Activated CD8-positive, alpha-beta T cell treated with anti-CD3 and anti-CD28 coated beads for 36 hours (primary cell): ENCODE data around the gene FUCA2. TPM values are rescaled to one million over a fixed set of nuclear protein-coding genes. Genes with fewer than 3 reads are reported as not detected.

Source experiments
- ATAC-seq: fragments of 200-7000 bp; cut with Tn5 transposase; one replicate; pipeline ENCODE4 v1.10.0; 2021; ENCODE audit warnings: mild to moderate bottlenecking, moderate library complexity
- CTCF ChIA-PET: fragments of 350-600 bp; sonication (Branson Sonifier 250); formaldehyde crosslinking; loops from one replicate; lab custom pipeline; 2021; ENCODE audit warnings: antibody characterized with exemption; lab: Charles Lee
- POLR2A ChIA-PET: fragments of 350-600 bp; sonication (Branson Sonifier 250); formaldehyde crosslinking; loops from one replicate; lab custom pipeline; 2021; ENCODE audit warnings: antibody characterized with exemption; lab: Charles Lee
- DNase-seq: peaks from one replicate; pipeline ENCODE4 v3.0.0-alpha.2; 2020
- H3K27ac Mint-ChIP-seq: one replicate; pipeline ENCODE4 v1.8.0; 2021; ENCODE audit warnings: mild to moderate bottlenecking, mixed read lengths
- H3K27me3 Mint-ChIP-seq: one replicate; pipeline ENCODE4 v1.8.0; 2021; ENCODE audit warnings: mixed read lengths
- H3K36me3 Mint-ChIP-seq: one replicate; pipeline ENCODE4 v1.8.0; 2021; ENCODE audit warnings: low read depth, mixed read lengths
- H3K4me1 Mint-ChIP-seq: one replicate; pipeline ENCODE4 v1.8.0; 2021; ENCODE audit warnings: low read depth, mixed read lengths
- H3K4me3 Mint-ChIP-seq: one replicate; pipeline ENCODE4 v1.8.0; 2021; ENCODE audit warnings: mild to moderate bottlenecking, moderate library complexity, mixed read lengths
- H3K9me3 Mint-ChIP-seq: one replicate; pipeline ENCODE4 v1.8.0; 2021; ENCODE audit warnings: mixed read lengths
- intact Hi-C: fragments of 100-400 bp; cut with micrococcal nuclease; formaldehyde crosslinking; loops from one replicate; pipeline ENCODE4 v1.10.0; 2022
- total RNA-seq, 2 experiments: library from RNA; stranded (reverse); gene quantifications; one replicate each; pipeline ENCODE4 v1.2.3, GENCODE V29; 2021
- TF ChIP-seq, protein P1 (sequence below): fragments of 200-600 bp; IDR thresholded peaks from one replicate; pipeline ENCODE4 v1.8.0; 2022; ENCODE audit warnings: antibody characterized with exemption, mild to moderate bottlenecking

FUCA2 gene
- total RNA-seq, 2 experiments from 2014 or later, result 6.6 to 8.5 TPM

GRCh38 chr6:143529095-143529494, 17.6 kb upstream of the FUCA2 start:
- CTCF ChIA-PET, result interaction anchor here (0.7 to 1.0 kb wide), 3 partner anchors 23 to 44 kb away, joined by 3 to 4 read pairs (median 3); no protein-coding TSS in a partner anchor
- H3K27ac Mint-ChIP-seq, result no peak overlapping the region
- DNase-seq (peak; percentile 30), ATAC-seq (peak; percentile 68)
- H3K4me3 Mint-ChIP-seq, result no peak overlapping the region
- no peaks in the 10 kb centered on the region for H3K9me3 Mint-ChIP-seq
- intact Hi-C loops, result no loop called here
- POLR2A ChIA-PET, result no interaction called here
- no peaks in the 10 kb centered on the region for H3K27me3 Mint-ChIP-seq
- TF ChIP-seq, protein P1, sequence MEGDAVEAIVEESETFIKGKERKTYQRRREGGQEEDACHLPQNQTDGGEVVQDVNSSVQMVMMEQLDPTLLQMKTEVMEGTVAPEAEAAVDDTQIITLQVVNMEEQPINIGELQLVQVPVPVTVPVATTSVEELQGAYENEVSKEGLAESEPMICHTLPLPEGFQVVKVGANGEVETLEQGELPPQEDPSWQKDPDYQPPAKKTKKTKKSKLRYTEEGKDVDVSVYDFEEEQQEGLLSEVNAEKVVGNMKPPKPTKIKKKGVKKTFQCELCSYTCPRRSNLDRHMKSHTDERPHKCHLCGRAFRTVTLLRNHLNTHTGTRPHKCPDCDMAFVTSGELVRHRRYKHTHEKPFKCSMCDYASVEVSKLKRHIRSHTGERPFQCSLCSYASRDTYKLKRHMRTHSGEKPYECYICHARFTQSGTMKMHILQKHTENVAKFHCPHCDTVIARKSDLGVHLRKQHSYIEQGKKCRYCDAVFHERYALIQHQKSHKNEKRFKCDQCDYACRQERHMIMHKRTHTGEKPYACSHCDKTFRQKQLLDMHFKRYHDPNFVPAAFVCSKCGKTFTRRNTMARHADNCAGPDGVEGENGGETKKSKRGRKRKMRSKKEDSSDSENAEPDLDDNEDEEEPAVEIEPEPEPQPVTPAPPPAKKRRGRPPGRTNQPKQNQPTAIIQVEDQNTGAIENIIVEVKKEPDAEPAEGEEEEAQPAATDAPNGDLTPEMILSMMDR, result peak; percentile 14
- H3K36me3 Mint-ChIP-seq, result no peaks in the 10 kb centered on the region
- peaks cover 13% of the 10 kb centered on the region for H3K4me1 Mint-ChIP-seq

GRCh38 chr6:143528164-143528811, 16.8 kb upstream of the FUCA2 start:
- H3K4me1 Mint-ChIP-seq, result peaks cover 13% of the 10 kb centered on the region
- no peak overlapping the region for H3K4me3 Mint-ChIP-seq
- TF ChIP-seq, protein P1, result no peak
- no peaks in the 10 kb centered on the region for H3K36me3 Mint-ChIP-seq
- intact Hi-C loops, result no loop called here
- DNase-seq (no peak), ATAC-seq (peak; percentile 46)
- CTCF ChIA-PET, result interaction anchor here (0.7 kb wide), 1 partner anchor 22 kb away, joined by 3 read pairs; no protein-coding TSS in a partner anchor
- no peaks in the 10 kb centered on the region for H3K27me3 Mint-ChIP-seq
- H3K9me3 Mint-ChIP-seq, result peaks cover 5% of the 10 kb centered on the region
- POLR2A ChIA-PET, result no interaction called here
- peak overlapping the region; percentile 75 for H3K27ac Mint-ChIP-seq

DNA sequence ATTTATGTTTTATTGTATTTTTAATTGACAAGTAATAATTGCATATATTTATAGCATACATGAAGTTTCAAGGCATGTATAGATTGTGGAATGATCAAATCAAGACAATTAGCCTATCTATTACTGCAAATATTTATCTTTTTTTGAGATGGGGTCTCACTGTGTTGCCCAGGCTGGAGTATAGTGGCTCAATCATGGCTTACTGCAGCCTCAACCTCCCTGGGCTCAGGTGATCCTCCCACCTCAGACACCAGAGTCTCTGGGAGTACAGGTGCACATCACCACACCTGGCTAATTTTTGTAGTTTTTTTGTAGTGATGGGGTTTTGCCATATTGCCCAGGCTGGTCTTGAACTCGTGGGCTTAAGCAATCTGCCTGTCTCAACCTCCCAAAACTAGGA, 16.2 kb upstream of the FUCA2 start:
- intact Hi-C loops, result no loop called here
- DNase-seq, result no peak
- CTCF ChIA-PET, result no interaction called here
- H3K4me3 Mint-ChIP-seq, result no peak overlapping the region
- TF ChIP-seq, protein P1, result no peak
- no peaks in the 10 kb centered on the region for H3K36me3 Mint-ChIP-seq
- H3K27ac Mint-ChIP-seq, result no peak overlapping the region
- POLR2A ChIA-PET, result no interaction called here
- H3K9me3 Mint-ChIP-seq, result peaks cover 5% of the 10 kb centered on the region
- no peak for ATAC-seq
- H3K4me1 Mint-ChIP-seq, result peaks cover 13% of the 10 kb centered on the region
- no peaks in the 10 kb centered on the region for H3K27me3 Mint-ChIP-seq

GRCh38 chr6:143525356-143525755, 13.8 kb upstream of the FUCA2 start:
- ATAC-seq (no peak), DNase-seq (no peak)
- CTCF ChIA-PET, result interaction anchor here (1.5 kb wide), 1 partner anchor 12 kb away, joined by 4 read pairs; no protein-coding TSS in a partner anchor
- Mint-ChIP-seq H3K4me1 (peaks cover 13% of the 10 kb centered on the region), H3K36me3 (no peaks in the 10 kb centered on the region), H3K9me3 (peaks cover 5% of the 10 kb centered on the region), H3K27ac (no peak overlapping the region), H3K27me3 (no peaks in the 10 kb centered on the region), H3K4me3 (no peak overlapping the region)
- POLR2A ChIA-PET, result no interaction called here
- TF ChIP-seq, protein P1, result no peak
- intact Hi-C loops, result no loop called here

GRCh38 chr6:143522039-143522600, 10.6 kb upstream of the FUCA2 start:
- ATAC-seq (no peak), DNase-seq (no peak)
- intact Hi-C loops, result no loop called here
- Mint-ChIP-seq H3K4me1 (no peaks in the 10 kb centered on the region), H3K27ac (no peak overlapping the region), H3K36me3 (no peaks in the 10 kb centered on the region), H3K4me3 (no peak overlapping the region), H3K27me3 (no peaks in the 10 kb centered on the region), H3K9me3 (peaks cover 5% of the 10 kb centered on the region)
- CTCF ChIA-PET, result interaction anchor here (1.7 to 3.3 kb wide), 3 partner anchors 10 to 16 kb away, joined by 5 to 18 read pairs (median 5); partner anchors contain the start of gene FUCA2
- POLR2A ChIA-PET, result interaction anchor here (1.2 kb wide), 1 partner anchor 14 kb away, joined by 4 read pairs; no protein-coding TSS in a partner anchor
- TF ChIP-seq, protein P1, result no peak
